Stimulated activated naive CD8-positive, alpha-beta T cell treated with anti-CD3 and anti-CD28 coated beads, Interleukin-15, amount 100 ng/mL, for 72 hours (primary cell): Measurements from ENCODE around the gene ART3.
"Not testable (repeated sequence)": the region's sequence is repeated elsewhere in the genome, so short reads cannot be mapped to it uniquely, and the experiment has no call there.

Experiments used
- ATAC-seq: fragments of 150-1000 bp; cut with Tn5 transposase; 2 replicates; pipeline ENCODE4 v1.10.0; 2021; ENCODE audit warnings: mild to moderate bottlenecking, moderate library complexity
- DNase-seq, 2 donors: peaks; one replicate each; pipeline ENCODE4 v3.0.0; 2021 to 2022
- H3K27ac Mint-ChIP-seq, 2 donors: one replicate each; pipeline ENCODE4 v1.8.0; 2022; ENCODE audit warnings: mild to moderate bottlenecking in 2 of 2, mixed read lengths in 2 of 2, moderate library complexity in 2 of 2
- H3K27me3 Mint-ChIP-seq: one replicate; pipeline ENCODE4 v1.8.0; 2022; ENCODE audit warnings: mixed read lengths
- H3K4me1 Mint-ChIP-seq: one replicate; pipeline ENCODE4 v1.8.0; 2022; ENCODE audit warnings: mild to moderate bottlenecking, mixed read lengths
- H3K4me3 Mint-ChIP-seq, 2 donors: one replicate each; pipeline ENCODE4 v1.8.0; 2022; ENCODE audit warnings: mild to moderate bottlenecking in 2 of 2, mixed read lengths in 2 of 2, moderate library complexity in 1 of 2
- H3K9me3 Mint-ChIP-seq, 2 donors: one replicate each; pipeline ENCODE4 v1.8.0; 2022; ENCODE audit warnings: mixed read lengths in 2 of 2

The ART3 gene

GRCh38 chr4:76074468-76074867, at the start of gene ART3:
Gene ART3, plus strand, starts transcription at chr4:76074709. Its CDS starts 1,181 bp downstream, at chr4:76075890.
- ATAC-seq, result no peak
- Mint-ChIP-seq H3K4me1 (no peaks in the 10 kb centered on the region), H3K9me3 (no peaks in the 10 kb centered on the region), H3K4me3 (no peak within 1 kb of the TSS), H3K27me3 (peaks cover 12% of the 10 kb centered on the region), H3K27ac (no peak within 1 kb of the TSS)
- DNase-seq, result no peak

DNA sequence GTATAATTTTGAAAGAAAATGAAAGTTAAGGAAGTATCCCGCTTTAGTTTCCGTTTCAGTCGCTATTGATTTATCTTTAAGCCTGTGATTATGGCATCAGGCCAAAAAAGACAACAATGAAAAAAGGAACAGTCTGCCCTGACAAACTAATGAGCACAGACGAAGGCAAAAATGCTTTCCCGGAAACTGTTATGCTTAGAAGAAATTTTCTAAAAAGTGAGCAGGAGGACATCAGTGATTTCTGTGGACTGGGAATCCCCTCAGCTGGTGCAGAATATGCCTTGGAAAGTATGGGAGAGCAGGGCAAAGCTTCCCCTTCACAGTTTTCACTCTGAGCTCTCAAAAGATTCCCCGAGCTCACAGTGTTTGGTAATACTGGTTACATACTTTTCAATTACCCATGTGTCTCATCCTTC, 46.2 kb upstream of the ART3 start:
- Mint-ChIP-seq H3K9me3 (no peaks in the 10 kb centered on the region), H3K27ac (peak overlapping the region in 1 of 2 donors; percentile 38), H3K27me3 (peaks cover 11% of the 10 kb centered on the region), H3K4me1 (peaks cover 20% of the 10 kb centered on the region), H3K4me3 (peak overlapping the region; percentile 63 to 71)
- ATAC-seq (no peak), DNase-seq (no peak)

GRCh38 chr4:76029300-76029699, 45.2 kb upstream of the ART3 start:
- Mint-ChIP-seq H3K4me3 (no peak overlapping the region), H3K27ac (no peak overlapping the region), H3K4me1 (peaks cover 13% of the 10 kb centered on the region), H3K9me3 (no peaks in the 10 kb centered on the region), H3K27me3 (peaks cover 6% of the 10 kb centered on the region)
- DNase-seq (no peak), ATAC-seq (no peak)

DNA sequence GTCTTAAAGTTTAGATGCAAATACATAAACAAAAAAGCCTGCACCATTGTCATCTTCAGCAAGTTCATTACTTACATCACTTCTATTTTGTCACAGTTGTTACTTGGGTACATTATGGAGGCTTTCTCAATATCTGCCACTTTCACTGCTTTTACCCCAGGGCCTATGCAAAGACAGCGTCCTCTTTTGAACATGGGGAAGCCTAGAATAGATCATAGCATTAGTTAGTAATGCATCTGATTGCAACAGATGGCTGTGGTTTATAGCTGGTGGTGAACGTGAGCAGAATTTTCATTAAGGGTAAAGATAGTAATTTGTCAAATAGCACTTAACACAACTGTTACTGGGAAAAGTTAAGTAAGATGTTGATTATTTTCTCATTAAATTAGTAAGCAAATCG, 39.4 kb upstream of the ART3 start:
- ATAC-seq (no peak), DNase-seq (no peak)
- H3K4me3 Mint-ChIP-seq, result no peak overlapping the region
- H3K9me3 Mint-ChIP-seq, result no peaks in the 10 kb centered on the region
- H3K27ac Mint-ChIP-seq, result no peak overlapping the region
- H3K27me3 Mint-ChIP-seq, result no peaks in the 10 kb centered on the region
- peaks cover 7% of the 10 kb centered on the region for H3K4me1 Mint-ChIP-seq

- no peak within 1 kb of the TSS for H3K4me3 Mint-ChIP-seq
- peaks cover 10% of the 10 kb centered on the region for H3K4me1 Mint-ChIP-seq
- DNase-seq (no peak), ATAC-seq (no peak)
- no peaks in the 10 kb centered on the region for H3K9me3 Mint-ChIP-seq
- peaks cover 5% of the 10 kb centered on the region for H3K27me3 Mint-ChIP-seq
- no peak within 1 kb of the TSS for H3K27ac Mint-ChIP-seq
Observed at GRCh38 chr4:76035799-76036380, 38.6 kb upstream of the ART3 start, which contains the start of gene CXCL11. Gene CXCL11, minus strand, starts transcription at chr4:76036070. Its CDS starts 83 bp downstream, at chr4:76035987.

DNA sequence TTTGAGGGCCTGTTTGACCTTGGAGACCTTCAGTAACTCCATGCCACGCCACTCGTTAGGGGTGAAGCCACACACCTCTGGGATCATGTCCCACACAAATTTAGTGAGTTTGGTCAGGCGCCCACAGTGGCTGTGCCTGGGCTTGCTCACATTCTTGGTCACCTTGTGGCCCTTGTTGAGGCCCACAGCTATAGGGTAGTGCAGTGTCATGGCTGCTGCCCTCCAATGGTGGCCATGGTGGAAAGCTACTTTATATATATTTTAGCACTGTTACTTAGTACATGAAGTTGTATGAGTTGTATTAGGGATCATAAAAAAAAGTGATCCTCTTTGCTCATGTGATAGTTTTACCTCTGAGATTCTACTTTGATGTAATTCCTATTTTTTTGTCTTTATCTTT, 37.7 kb upstream of the ART3 start:
- DNase-seq, result no peak
- no peak for ATAC-seq
- Mint-ChIP-seq H3K4me3 (no peak overlapping the region), H3K4me1 (peaks cover 12% of the 10 kb centered on the region), H3K9me3 (no peaks in the 10 kb centered on the region), H3K27ac (no peak overlapping the region), H3K27me3 (peaks cover 8% of the 10 kb centered on the region)

GRCh38 chr4:76042241-76042998, 32.1 kb upstream of the ART3 start:
- not testable (repeated sequence) for H3K27me3 Mint-ChIP-seq, DNase-seq, H3K9me3 Mint-ChIP-seq
- Mint-ChIP-seq H3K27ac (peak overlapping the region; percentile 80 to 85), H3K4me3 (peak overlapping the region; percentile 37 to 62), H3K4me1 (peaks cover 17% of the 10 kb centered on the region)
- ATAC-seq, result peak; percentile 95

GRCh38 chr4:76043306-76043705, 31.2 kb upstream of the ART3 start:
- ATAC-seq, H3K4me3 Mint-ChIP-seq, H3K9me3 Mint-ChIP-seq, H3K27me3 Mint-ChIP-seq, DNase-seq: not testable (repeated sequence)
- peak overlapping the region in 1 of 2 donors; percentile 16 for H3K27ac Mint-ChIP-seq
- H3K4me1 Mint-ChIP-seq, result peaks cover 17% of the 10 kb centered on the region

DNA sequence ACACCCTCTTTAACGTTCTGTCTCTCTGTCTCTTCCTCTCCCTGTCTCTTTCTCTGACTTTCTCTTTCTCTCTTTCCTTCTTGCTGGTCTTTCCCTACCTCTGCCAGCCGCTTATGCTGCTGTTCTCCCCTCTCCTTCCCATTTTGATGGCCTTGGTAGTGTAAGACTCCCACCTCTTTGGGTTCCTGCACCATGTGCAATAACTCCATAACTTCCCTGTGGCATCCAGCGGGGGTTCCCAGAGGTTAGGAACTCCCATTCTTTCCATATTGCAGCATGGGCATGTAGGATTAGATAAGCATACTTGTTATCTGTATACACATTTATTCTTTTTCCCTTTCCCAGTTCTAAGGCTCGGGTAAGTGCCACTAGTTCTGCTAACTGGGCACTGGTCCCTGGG, 29.8 kb upstream of the ART3 start:
- H3K9me3 Mint-ChIP-seq, H3K27ac Mint-ChIP-seq, ATAC-seq, DNase-seq, H3K27me3 Mint-ChIP-seq, H3K4me3 Mint-ChIP-seq: not testable (repeated sequence)
- H3K4me1 Mint-ChIP-seq, result peaks cover 17% of the 10 kb centered on the region

DNA sequence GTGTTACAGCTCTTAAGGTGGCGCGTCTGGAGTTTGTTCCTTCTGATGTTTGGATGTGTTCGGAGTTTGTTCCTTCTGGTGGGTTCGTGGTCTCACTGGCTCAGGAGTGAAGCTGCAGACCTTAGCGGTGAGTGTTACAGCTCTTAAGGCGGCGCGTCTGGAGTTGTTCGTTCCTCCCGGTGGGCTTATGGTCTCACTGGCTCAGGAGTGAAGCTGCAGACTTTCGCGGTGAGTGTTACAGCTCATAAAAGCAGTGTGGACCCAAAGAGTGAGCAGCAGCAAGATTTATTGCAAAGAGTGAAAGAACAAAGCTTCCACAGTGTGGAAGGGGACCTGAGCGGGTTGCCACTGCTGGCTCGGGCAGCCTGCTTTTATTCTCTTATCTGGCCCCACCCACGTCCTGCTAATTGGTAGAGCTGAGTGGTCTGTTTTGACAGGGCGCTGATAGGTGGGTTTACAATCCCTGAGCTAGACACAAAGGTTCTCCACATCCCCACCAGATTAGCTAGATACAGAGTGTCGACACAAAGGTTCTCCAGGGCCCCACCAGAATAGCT, 24.6 kb upstream of the ART3 start:
- not testable (repeated sequence) for DNase-seq, H3K9me3 Mint-ChIP-seq, H3K4me3 Mint-ChIP-seq, H3K4me1 Mint-ChIP-seq, H3K27me3 Mint-ChIP-seq, ATAC-seq
- H3K27ac Mint-ChIP-seq, result peak overlapping the region in 1 of 2 donors; percentile 75

DNA sequence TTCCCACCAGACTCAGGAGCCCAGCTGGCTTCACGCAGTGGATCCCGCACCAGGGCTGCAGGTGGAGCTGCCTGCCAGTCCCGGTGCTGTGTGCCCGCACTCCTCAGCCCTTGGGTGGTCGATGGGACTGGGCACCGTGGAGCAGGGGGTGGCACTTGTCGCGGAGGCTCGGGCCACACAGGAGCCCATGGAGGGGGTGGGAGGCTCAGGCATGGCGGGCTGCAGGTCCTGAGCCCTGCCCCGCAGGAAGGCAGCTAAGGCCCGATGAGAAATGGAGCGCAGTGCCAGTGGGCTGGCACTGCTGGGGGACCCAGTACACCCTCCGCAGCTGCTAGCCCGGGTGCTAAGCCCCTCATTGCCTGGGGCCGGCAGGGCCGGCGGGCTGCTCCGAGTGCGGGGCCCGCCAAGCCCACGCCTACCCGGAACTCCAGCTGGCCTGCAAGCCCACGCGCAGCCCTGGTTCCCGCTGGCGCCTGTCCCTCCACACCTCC, 23.9 kb upstream of the ART3 start:
- not testable (repeated sequence) for H3K9me3 Mint-ChIP-seq, H3K27ac Mint-ChIP-seq, DNase-seq, H3K4me3 Mint-ChIP-seq, ATAC-seq
- H3K4me1 Mint-ChIP-seq, result peaks cover 10% of the 10 kb centered on the region
- peaks cover 16% of the 10 kb centered on the region for H3K27me3 Mint-ChIP-seq

- no peak for ATAC-seq
- H3K4me3 Mint-ChIP-seq, result no peak overlapping the region
- DNase-seq, result no peak
- peaks cover 21% of the 10 kb centered on the region for H3K4me1 Mint-ChIP-seq
- peaks cover 27% of the 10 kb centered on the region for H3K27me3 Mint-ChIP-seq
- no peaks in the 10 kb centered on the region for H3K9me3 Mint-ChIP-seq
- H3K27ac Mint-ChIP-seq, result no peak overlapping the region
Observed at GRCh38 chr4:76053730-76054129, 20.8 kb upstream of the ART3 start.

DNA sequence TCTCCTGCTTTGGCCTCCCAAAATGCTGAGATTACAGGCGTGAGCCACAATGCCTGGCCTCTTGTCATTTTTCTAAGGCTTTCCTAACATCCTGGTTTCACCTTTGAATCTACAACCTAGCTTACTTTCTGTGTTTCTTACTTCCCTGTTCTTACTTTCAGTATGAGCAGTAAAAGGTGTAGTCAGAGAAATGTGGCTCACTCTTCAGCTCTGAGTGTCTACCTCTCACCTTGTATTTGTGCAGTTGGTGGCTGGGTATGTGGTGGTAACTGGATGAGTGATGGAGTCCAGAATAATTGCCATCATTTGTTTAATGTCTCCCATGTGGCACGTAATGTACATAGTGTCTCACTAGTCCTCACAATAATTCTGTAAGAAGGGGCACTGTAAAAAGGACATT, 19.5 kb upstream of the ART3 start:
- DNase-seq (peak; percentile 24 to 61), ATAC-seq (peak; percentile 96)
- H3K27me3 Mint-ChIP-seq, result peaks cover 27% of the 10 kb centered on the region
- peak overlapping the region in 1 of 2 donors; percentile 29 for H3K27ac Mint-ChIP-seq
- H3K9me3 Mint-ChIP-seq, result no peaks in the 10 kb centered on the region
- H3K4me1 Mint-ChIP-seq, result peaks cover 34% of the 10 kb centered on the region
- peak overlapping the region in 1 of 2 donors; percentile 13 for H3K4me3 Mint-ChIP-seq

- ATAC-seq, result no peak
- peak overlapping the region in 1 of 2 donors; percentile 29 for H3K27ac Mint-ChIP-seq
- no peak for DNase-seq
- H3K9me3 Mint-ChIP-seq, result no peaks in the 10 kb centered on the region
- peaks cover 38% of the 10 kb centered on the region for H3K4me1 Mint-ChIP-seq
- H3K4me3 Mint-ChIP-seq, result peak overlapping the region in 1 of 2 donors; percentile 13
- H3K27me3 Mint-ChIP-seq, result peaks cover 27% of the 10 kb centered on the region
Observed at GRCh38 chr4:76055421-76055820, 19.1 kb upstream of the ART3 start.

GRCh38 chr4:76058302-76058701, 16.2 kb upstream of the ART3 start:
- Mint-ChIP-seq H3K27ac (no peak overlapping the region), H3K4me1 (peaks cover 55% of the 10 kb centered on the region), H3K4me3 (peak overlapping the region in 1 of 2 donors; percentile 38), H3K27me3 (peaks cover 38% of the 10 kb centered on the region), H3K9me3 (no peaks in the 10 kb centered on the region)
- ATAC-seq (peak; percentile 79), DNase-seq (no peak)

GRCh38 chr4:76058888-76059426, 15.6 kb upstream of the ART3 start:
- Mint-ChIP-seq H3K4me1 (peaks cover 55% of the 10 kb centered on the region), H3K27me3 (peaks cover 33% of the 10 kb centered on the region), H3K27ac (peak overlapping the region in 1 of 2 donors; percentile 30), H3K9me3 (no peaks in the 10 kb centered on the region), H3K4me3 (peak overlapping the region in 1 of 2 donors; percentile 38)
- DNase-seq, result no peak
- ATAC-seq, result no peak
